ENCODE data around the gene AREG. TPM values are rescaled to one million over a fixed set of nuclear protein-coding genes. Genes with fewer than 3 reads are reported as not detected.

The AREG gene
- polyA plus RNA-seq, 4 donors: 0.29 to 0.31 TPM; not detected in 2

DNA sequence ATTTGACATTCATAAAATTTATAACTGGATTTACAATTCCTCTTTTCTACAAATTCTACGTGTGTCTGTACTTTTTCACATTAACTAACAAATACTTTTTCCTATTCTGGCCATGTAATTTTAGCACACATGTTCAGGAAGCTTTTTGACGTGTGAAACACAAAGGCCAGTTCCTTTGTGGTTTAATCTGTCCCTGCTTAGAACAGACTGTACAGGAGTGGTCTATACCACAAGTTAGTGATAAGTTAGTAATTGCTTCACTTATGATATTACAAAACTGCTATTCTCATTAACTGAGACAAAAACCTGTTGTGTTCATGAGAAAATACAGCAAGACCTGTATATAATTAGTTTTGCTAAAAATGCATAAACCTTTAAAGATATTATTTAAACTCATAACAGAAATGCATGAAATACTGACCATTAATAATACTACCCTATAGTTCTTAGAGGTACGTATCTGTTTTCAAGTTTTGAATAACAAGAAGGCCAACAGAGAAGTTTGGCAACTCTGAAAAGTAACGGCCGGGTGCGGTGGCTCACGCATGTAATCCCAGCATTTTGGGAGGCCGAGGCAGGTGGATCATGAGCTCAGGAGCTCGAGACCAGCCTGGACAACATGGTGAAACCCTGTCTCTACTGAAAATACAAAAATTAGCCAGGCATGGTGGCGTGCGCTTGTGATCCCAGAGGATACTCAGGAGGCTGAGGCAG, 13.7 kb upstream of the AREG start:
- no peak for DNase-seq (ENCODE audit: low read depth in 4 of 4, low spot score in 3 of 4)

DNA sequence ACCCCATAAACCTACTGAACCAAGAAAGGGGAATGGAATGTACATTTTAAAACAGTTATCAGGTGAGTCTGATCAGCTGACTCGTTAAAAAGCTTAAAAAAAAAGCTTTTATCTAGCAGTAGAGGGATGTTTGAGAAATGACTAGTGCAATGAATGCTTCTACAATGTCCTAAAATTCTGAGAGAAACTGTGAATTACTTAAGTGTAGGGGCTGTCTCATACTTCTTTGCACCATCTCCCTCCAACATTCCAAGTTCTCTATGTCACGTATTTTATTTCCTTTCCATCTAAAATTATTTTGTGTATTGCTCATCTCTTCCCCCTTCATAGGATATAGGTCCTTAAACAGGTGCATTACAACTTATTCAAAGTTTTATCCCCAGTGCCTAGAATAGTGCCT, 11.9 kb upstream of the AREG start:
- no peak for DNase-seq (ENCODE audit: low read depth in 4 of 4, low spot score in 3 of 4)

- DNase-seq (ENCODE audit: low read depth in 4 of 4, low spot score in 3 of 4): no peak
Measured at GRCh38 chr4:74433541-74434172, 11.3 kb upstream of the AREG start.

GRCh38 chr4:74435296-74435695, 9.6 kb upstream of the AREG start:
- no peak for DNase-seq (ENCODE audit: low read depth in 4 of 4, low spot score in 3 of 4)

DNA sequence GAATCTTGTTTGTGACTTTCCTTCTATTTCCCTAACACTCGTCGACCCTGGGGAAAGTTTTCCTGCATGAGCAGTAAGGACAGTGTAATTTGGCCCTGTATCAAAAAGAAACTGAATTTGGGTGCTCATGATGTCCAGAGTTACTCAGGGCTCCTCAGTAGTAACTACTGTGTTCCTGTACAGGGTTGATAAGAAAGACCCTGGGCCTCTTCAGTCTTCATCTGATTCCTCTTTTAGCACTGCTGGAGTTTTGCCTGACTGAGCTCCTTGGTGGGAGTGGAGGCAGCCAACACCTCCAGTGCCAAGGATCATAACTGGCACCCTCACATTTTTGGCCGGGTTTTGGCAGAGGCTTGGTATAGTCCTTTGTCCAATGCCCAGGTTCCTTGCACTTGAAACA, 7.1 kb upstream of the AREG start:
- DNase-seq (ENCODE audit: low read depth in 4 of 4, low spot score in 3 of 4): no peak

GRCh38 chr4:74438661-74439060, 6.3 kb upstream of the AREG start:
- no peak for DNase-seq (ENCODE audit: low read depth in 4 of 4, low spot score in 3 of 4)

- no peak for DNase-seq (ENCODE audit: low read depth in 4 of 4, low spot score in 3 of 4)
Measured at GRCh38 chr4:74439952-74440351, 5.0 kb upstream of the AREG start.

- no peak for DNase-seq (ENCODE audit: low read depth in 4 of 4, low spot score in 3 of 4)
Measured at GRCh38 chr4:74440356-74440755, 4.6 kb upstream of the AREG start.

DNA sequence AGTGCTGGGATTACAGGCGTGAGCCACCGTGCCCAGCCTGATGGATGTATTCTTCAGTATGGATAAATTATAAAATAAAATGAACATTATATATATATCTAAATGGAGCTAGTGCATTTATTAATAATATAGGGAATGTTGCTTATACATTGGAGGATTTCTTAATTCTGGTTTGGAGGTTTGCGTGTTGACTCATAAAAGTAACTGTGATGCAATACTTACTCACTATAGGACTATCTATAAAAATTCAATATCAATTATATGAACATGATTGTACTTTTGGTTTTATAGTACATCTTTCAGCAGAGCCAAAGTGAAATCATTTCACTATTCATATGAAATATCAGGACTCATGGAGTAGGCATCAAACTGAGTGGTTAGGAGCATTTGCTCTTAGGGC, 3.2 kb upstream of the AREG start:
- no peak for DNase-seq (ENCODE audit: low read depth in 4 of 4, low spot score in 3 of 4)

GRCh38 chr4:74446193-74446868, 1.4 kb downstream of the AREG start:
- DNase-seq (ENCODE audit: low read depth in 4 of 4, low spot score in 3 of 4): no peak

DNA sequence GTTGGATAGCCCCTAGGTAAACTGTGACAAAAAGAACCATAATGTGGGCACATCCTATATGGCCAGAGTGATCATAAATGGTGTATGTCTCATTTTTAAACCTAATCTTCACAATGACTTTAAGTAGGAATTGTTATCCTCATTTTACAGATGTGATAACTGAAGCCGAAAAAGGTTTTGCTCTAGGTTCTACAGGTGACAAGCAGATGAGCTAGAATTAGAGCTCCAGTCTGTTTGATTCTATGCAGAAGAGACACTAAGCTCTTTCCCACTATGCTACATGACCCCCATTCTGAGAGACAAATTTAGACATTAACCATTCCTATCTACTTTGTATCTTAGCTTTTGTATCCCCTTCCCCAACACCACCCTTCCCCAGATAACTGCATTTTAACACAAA, 2.0 kb downstream of the AREG start:
- DNase-seq (ENCODE audit: low read depth in 4 of 4, low spot score in 3 of 4): no peak

DNA sequence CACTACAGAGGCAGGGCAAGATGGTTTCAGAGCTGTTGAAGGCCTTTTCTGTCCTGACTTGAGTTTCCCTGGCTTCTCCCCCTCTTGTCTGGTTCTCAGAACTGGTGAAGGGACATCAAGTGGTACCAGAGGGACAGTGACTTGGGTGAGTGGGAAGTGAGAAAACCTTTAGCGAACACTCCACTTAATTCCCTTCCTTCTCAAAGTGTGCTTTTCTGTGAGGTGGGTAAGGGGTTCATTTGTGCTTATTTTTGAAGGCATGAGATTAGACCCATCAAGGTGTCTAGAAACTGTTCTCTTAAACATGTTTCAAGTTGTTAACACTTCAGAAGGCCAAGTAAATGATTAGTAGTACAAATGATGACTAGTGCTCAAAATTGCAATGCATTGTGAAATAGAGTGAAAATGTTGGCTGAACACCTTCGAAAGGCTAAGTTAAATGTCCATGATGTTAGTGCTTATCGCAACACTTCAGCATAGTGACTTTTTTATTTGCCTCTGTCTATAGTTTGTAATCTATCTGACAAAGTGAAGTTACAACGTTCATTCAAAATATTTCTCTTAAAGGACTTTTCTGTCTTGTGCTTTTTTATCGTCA, 2.8 kb downstream of the AREG start:
- DNase-seq (ENCODE audit: low read depth in 4 of 4, low spot score in 3 of 4): no peak

DNA sequence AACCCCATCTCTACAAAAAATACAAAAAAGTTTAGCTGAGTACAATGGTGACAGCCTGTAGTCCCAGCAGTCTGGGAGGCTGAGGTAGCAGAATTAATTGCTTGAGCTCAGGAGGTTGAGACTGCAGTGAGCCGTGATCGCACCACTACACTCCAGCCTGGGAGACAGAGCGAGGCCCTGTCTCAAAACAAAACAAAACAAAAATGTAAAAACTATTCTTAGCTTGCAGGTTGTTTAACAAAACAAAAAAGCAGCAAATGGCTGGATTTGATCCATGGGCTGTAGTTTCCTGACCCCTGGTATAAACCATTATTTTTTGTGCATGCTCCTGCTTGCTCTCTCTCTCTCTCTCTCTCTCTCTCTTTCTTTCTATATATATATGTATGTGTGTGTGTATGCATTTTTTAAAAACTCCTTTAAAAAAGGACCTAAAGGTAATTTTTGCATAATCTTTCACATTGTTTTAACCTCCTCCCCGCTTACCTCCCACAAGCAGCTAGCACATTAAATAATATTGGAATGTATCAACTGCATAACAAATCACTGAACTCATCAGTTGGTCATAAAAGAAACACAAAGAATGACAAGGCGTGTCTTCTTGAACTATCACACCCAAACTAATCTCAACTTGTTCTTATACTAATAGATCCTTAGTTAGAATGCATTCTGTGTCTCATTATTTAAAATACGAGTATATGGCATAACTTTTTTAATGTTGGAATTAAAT, 4.8 kb downstream of the AREG start:
- no peak for DNase-seq (ENCODE audit: low read depth in 4 of 4, low spot score in 3 of 4)

GRCh38 chr4:74450298-74450683, 5.4 kb downstream of the AREG start:
- DNase-seq (ENCODE audit: low read depth in 4 of 4, low spot score in 3 of 4): no peak

DNA sequence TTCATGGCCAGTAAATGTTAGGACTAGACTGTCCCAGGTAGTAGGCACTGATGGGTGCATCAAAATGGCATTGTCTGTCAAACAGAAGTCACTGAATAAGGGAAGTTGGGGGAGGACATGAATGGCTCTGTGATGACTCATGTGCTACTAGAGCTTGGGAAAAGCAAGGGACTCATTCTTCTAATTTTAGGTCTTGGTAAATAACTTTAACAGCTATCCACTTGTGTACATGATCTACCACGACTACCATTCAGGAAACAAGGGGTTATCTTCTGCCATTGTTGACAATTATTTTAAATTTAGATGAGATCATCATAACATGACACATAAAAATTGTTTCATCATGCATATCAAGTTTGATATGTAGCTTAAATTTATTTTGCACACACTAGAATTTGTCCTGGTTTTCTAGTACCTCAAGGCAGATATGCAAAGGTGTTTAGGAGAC, 6.3 kb downstream of the AREG start:
- DNase-seq (ENCODE audit: low read depth in 4 of 4, low spot score in 3 of 4): no peak

DNA sequence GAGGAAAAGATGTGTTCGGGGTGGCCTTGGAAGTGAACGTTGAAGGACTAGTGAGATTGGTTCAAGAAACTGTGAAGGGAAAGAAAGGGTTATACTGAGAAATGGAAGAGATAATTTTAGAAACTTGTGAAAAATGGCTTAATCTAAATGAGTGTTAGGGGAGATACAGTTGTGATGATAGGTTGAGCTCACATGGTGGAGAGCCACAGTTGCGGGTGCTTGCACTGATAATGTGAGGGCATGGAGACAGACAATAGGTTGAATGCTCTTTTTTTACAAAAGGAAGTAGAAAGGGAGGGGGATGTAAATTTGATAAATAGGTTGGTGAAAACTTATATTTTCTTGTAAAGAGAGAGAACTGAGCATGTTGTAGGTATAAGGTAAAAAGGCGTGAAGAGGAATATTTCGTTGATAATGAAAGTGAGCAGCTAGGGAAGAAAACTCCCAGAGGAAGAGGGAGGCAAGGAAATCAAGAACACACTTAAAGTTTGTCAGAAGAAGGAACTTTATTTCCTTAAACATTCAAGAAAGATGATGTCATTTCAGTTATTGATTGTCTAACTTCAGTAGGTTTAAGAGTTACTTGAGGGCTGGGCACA, 8.2 kb downstream of the AREG start:
- DNase-seq (ENCODE audit: low read depth in 4 of 4, low spot score in 3 of 4): no peak

- no peak for DNase-seq (ENCODE audit: low read depth in 4 of 4, low spot score in 3 of 4)
Measured at GRCh38 chr4:74453829-74454742, 9.2 kb downstream of the AREG start.

GRCh38 chr4:74455361-74456055, 10.6 kb downstream of the AREG start:
- DNase-seq (ENCODE audit: low read depth in 4 of 4, low spot score in 3 of 4): no peak
